Measurements from ENCODE around the gene ZNF597.

Gene ZNF597

DNA sequence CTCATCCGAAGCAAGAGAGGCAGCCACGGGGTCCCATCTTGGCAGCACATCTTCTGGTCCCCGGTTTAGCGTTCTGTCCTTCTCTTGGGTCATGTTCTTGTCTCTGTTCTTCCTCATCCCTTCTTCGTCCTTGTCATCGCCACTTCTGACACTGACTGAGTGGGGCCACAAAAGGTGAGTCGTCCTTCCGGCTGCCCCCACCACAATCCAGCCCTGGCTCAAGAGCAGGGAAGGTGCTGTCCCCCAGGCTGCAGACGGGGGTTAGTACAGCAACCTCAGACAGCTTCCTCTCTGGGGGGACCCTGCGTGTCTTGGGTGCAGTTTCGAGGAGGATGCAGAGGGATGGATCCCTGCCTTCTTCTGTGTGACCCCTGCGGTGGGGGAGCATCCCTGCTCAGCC, 22.0 kb upstream of the ZNF597 start:
- Histone ChIP-seq H3K4me1 (ENCODE audit: control insufficient read depth, insufficient read depth, low read length) (peaks cover 1% of the 10 kb centered on the region), H3K9me3 (ENCODE audit: control insufficient read depth, insufficient read depth, low read length) (no peaks in the 10 kb centered on the region), H3K27me3 (ENCODE audit: control insufficient read depth, insufficient read depth, low read length) (no peaks in the 10 kb centered on the region), H3K27ac (ENCODE audit: low read length) (no peak overlapping the region), H3K4me3 (ENCODE audit: low read length) (no peak overlapping the region), H3K36me3 (ENCODE audit: control insufficient read depth, insufficient read depth, low read length) (no peaks in the 10 kb centered on the region)
- DNase-seq (ENCODE audit: low read depth, low spot score): no peak
- no CpG with 5 or more reads among the region's 12 CpGs for WGBS (ENCODE audit: insufficient coverage, insufficient read length)

DNA sequence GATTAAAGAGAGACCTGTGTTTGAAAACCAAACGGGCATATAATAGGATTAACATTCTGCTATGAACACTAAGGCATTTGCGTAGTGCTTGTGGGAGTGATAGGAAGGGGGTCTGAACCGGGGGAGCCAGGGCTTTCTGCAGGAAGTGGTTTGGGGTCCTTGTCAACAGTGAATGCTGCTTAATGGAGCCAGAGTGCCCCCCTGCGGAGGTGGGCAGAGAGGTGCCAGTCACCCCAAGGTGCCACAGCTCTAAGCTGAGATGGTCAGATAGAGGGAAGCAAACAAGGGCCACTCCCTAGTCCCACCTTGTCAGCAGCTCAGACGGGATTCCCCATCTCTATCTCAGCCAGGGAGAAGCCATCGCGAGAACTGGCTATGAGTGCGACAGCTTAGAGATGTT, 17.8 kb upstream of the ZNF597 start:
- H3K4me1 ChIP-seq (ENCODE audit: control insufficient read depth, insufficient read depth, low read length): peaks cover 5% of the 10 kb centered on the region
- no peaks in the 10 kb centered on the region for H3K9me3 ChIP-seq (ENCODE audit: control insufficient read depth, insufficient read depth, low read length)
- no peak overlapping the region for H3K27ac ChIP-seq (ENCODE audit: low read length)
- no peak for DNase-seq (ENCODE audit: low read depth, low spot score)
- H3K36me3 ChIP-seq (ENCODE audit: control insufficient read depth, insufficient read depth, low read length): no peaks in the 10 kb centered on the region
- H3K4me3 ChIP-seq (ENCODE audit: low read length): no peak overlapping the region
- WGBS (ENCODE audit: insufficient coverage, insufficient read length): no CpG with 5 or more reads among the region's 8 CpGs
- no peaks in the 10 kb centered on the region for H3K27me3 ChIP-seq (ENCODE audit: control insufficient read depth, insufficient read depth, low read length)

DNA sequence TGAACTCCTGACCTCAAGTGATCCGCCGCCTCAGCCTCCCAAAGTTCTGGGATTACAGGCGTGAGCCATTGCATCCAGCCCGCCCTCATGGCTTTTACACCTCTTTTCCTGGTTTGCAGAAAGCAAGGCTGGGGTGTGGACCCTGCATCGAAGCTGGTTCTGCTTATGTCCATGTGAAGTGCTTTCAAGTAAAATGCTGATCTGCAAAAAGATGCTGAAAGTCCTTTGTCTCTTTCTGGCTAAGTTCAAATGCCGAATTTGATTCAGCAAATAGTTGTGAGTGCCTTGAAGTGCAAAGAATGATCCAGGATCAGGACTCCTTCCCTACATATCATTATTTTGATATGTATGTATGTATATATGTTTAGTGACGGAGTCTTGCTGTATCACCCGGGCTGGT, 17.3 kb upstream of the ZNF597 start:
- no CpG with 5 or more reads among the region's 8 CpGs for WGBS (ENCODE audit: insufficient coverage, insufficient read length)
- no peak for DNase-seq (ENCODE audit: low read depth, low spot score)
- Histone ChIP-seq H3K9me3 (ENCODE audit: control insufficient read depth, insufficient read depth, low read length) (no peaks in the 10 kb centered on the region), H3K27me3 (ENCODE audit: control insufficient read depth, insufficient read depth, low read length) (no peaks in the 10 kb centered on the region), H3K36me3 (ENCODE audit: control insufficient read depth, insufficient read depth, low read length) (no peaks in the 10 kb centered on the region), H3K27ac (ENCODE audit: low read length) (no peak overlapping the region), H3K4me1 (ENCODE audit: control insufficient read depth, insufficient read depth, low read length) (peaks cover 5% of the 10 kb centered on the region), H3K4me3 (ENCODE audit: low read length) (no peak overlapping the region)

DNA sequence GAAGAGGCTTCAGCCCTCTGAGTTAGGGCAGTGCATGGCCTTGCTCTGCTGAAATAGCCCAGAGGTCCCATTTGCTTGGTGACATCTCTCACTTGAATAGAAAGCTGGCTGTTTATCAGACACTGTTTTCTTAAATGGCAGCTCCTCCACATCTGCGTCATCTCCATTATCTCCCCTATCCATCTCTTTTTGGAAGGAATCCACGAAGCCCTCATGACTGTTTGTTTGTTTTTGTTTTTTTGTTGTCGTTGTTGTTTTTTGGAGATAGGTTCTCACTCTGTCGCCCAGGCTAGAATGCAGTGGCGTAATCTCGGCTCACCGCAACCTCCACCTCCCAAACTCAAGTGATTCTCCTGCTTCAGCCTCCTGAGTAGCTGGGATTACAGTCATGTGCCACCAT, 16.8 kb upstream of the ZNF597 start:
- no peak for DNase-seq (ENCODE audit: low read depth, low spot score)
- Histone ChIP-seq H3K4me1 (ENCODE audit: control insufficient read depth, insufficient read depth, low read length) (peaks cover 5% of the 10 kb centered on the region), H3K9me3 (ENCODE audit: control insufficient read depth, insufficient read depth, low read length) (no peaks in the 10 kb centered on the region), H3K27me3 (ENCODE audit: control insufficient read depth, insufficient read depth, low read length) (no peaks in the 10 kb centered on the region), H3K36me3 (ENCODE audit: control insufficient read depth, insufficient read depth, low read length) (no peaks in the 10 kb centered on the region), H3K27ac (ENCODE audit: low read length) (no peak overlapping the region), H3K4me3 (ENCODE audit: low read length) (no peak overlapping the region)
- no CpG with 5 or more reads among the region's 7 CpGs for WGBS (ENCODE audit: insufficient coverage, insufficient read length)

DNA sequence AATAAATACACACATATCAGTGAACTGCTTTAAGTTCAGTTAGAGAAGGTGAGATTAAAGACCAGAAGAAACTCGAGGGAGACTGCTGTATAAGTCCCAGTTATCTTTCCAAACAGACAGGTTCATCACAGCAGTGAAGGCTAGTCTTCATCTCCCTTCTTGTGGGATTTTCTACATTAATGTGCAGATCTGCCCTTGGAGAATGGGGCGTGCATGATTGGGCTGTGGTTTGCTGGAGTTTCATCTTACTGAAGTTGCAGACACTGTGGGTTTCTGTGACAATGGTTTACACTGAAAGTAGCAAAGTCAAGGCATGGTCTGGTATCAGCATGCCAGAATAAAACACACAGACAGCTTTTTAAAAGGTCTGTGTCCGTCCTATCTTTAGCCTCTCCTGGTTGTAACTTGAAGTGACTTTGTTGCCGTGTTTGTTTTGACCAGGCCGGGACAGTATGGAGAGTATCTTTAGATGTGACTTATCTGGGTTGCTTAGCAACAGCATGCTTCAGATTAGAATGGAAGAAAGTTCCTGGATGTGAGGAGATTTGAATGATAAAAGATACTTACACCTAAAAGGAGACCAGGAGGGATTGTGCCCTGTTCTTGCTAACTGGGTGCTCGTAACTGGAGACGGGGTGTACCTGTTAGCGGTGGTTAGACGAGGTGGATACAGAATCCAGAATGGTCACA, 16.2 kb upstream of the ZNF597 start:
- no peak for DNase-seq (ENCODE audit: low read depth, low spot score)
- H3K4me3 ChIP-seq (ENCODE audit: low read length): no peak overlapping the region
- H3K27ac ChIP-seq (ENCODE audit: low read length): no peak overlapping the region
- H3K4me1 ChIP-seq (ENCODE audit: control insufficient read depth, insufficient read depth, low read length): peaks cover 5% of the 10 kb centered on the region
- H3K9me3 ChIP-seq (ENCODE audit: control insufficient read depth, insufficient read depth, low read length): no peaks in the 10 kb centered on the region
- no peaks in the 10 kb centered on the region for H3K36me3 ChIP-seq (ENCODE audit: control insufficient read depth, insufficient read depth, low read length)
- no CpG with 5 or more reads among the region's 9 CpGs for WGBS (ENCODE audit: insufficient coverage, insufficient read length)
- H3K27me3 ChIP-seq (ENCODE audit: control insufficient read depth, insufficient read depth, low read length): no peaks in the 10 kb centered on the region

DNA sequence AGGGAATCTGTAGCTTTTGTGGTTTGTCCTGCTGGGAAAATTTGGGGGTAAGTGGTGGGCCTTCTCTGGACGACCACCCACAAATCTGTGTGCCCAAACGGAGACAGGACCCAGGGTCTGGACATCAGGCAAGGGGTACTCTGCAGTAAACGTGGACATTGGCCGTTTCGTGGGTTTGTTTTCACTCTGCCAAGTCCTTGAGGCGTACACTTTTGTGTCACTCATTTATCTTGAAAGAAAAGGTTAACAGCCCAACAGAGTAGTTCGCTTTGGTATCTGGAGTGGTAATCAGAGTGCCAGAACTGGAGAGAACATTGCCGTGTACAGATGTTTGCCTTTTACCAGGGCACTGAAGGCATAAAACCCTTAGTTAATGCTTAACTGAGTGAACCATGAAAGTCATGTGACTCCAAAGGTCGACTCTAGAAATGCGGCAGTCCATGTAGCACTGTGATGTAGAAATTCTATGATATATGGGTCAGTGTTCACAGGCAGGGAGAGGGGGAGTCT, 15.6 kb upstream of the ZNF597 start:
- H3K27ac ChIP-seq (ENCODE audit: low read length): no peak overlapping the region
- DNase-seq (ENCODE audit: low read depth, low spot score): no peak
- H3K4me1 ChIP-seq (ENCODE audit: control insufficient read depth, insufficient read depth, low read length): peaks cover 5% of the 10 kb centered on the region
- WGBS (ENCODE audit: insufficient coverage, insufficient read length): no CpG with 5 or more reads among the region's 10 CpGs
- no peaks in the 10 kb centered on the region for H3K36me3 ChIP-seq (ENCODE audit: control insufficient read depth, insufficient read depth, low read length)
- H3K4me3 ChIP-seq (ENCODE audit: low read length): peak overlapping the region; percentile 50; the same call in 1 of the 2 replicates
- H3K27me3 ChIP-seq (ENCODE audit: control insufficient read depth, insufficient read depth, low read length): no peaks in the 10 kb centered on the region
- H3K9me3 ChIP-seq (ENCODE audit: control insufficient read depth, insufficient read depth, low read length): no peaks in the 10 kb centered on the region

DNA sequence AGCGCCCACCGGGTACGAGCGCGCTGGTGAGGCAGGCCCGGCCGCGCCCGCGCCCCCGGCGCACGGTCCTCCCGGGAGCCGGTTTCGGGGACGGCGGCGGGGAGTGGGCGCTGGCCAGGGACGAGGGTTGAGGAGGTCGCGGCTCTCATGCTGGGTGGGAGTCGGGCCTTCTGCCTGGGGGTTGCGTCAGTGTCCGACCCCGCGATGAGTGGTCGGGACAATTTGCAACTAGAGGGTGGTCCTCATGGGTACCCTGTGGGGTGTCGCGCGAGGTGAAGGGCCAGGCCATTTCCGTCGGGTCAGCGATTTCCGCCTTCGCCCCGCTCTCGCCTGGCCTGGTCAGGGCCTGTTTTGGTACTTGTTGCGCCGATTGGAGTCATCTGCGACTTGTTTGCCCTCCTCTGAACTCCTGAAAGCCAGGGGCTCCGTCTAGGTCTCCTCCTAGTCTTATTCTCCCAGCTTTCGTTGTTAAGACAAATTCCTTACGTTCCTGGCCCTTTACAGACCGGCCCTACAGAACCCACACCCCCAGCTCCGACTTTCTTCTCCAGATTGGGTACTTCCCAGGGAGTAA, 15.1 kb upstream of the ZNF597 start:
- Histone ChIP-seq H3K27ac (ENCODE audit: low read length) (no peak overlapping the region), H3K27me3 (ENCODE audit: control insufficient read depth, insufficient read depth, low read length) (no peaks in the 10 kb centered on the region), H3K4me3 (ENCODE audit: low read length) (peak overlapping the region; percentile 50; the same call in 1 of the 2 replicates), H3K4me1 (ENCODE audit: control insufficient read depth, insufficient read depth, low read length) (peaks cover 5% of the 10 kb centered on the region), H3K36me3 (ENCODE audit: control insufficient read depth, insufficient read depth, low read length) (no peaks in the 10 kb centered on the region), H3K9me3 (ENCODE audit: control insufficient read depth, insufficient read depth, low read length) (no peaks in the 10 kb centered on the region)
- no peak for DNase-seq (ENCODE audit: low read depth, low spot score)
- WGBS (ENCODE audit: insufficient coverage, insufficient read length): no CpG with 5 or more reads among the region's 47 CpGs

DNA sequence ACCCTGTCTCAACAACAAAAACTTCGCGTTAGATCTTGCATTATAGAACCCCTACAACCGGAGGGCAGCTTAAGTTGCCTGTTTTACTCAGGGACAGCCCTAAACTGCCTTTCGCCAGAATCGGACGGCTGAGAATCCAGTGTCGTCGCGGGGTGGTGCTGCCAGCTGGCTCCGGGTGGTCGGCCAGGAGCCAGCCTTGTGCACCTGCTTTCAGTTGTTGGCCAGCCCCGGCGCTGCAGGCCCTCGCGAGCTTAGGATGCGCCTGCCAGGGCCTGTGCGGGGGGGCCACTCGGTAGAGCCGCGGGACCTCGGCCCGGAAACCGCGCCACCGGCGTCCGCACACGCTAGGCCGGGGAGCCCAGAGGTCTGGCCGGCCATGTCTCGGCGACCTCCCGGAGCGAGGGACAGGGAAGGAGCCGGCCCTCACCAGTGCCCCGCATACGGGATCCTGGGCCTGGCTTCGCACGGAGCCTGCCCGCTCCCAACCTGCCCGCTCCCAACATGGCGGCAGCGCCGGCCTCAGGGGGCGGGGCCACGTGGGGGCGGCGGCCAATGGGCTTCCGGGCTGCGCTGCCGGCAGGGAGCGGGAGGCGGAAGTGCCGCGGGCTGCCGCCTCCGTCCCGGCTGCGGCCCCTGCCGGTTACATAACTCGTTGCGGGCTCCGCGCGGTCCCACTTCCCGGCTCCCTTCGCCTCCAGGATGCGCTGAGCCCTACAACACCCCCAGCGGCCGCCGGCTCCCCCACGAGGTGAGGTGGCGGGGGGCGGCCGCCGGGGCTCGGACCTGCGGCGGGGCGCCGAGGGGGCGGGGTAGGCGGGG, 14.3 kb upstream of the ZNF597 start:
- no CpG with 5 or more reads among the region's 83 CpGs for WGBS (ENCODE audit: insufficient coverage, insufficient read length)
- H3K27ac ChIP-seq (ENCODE audit: low read length): no peak overlapping the region

DNA sequence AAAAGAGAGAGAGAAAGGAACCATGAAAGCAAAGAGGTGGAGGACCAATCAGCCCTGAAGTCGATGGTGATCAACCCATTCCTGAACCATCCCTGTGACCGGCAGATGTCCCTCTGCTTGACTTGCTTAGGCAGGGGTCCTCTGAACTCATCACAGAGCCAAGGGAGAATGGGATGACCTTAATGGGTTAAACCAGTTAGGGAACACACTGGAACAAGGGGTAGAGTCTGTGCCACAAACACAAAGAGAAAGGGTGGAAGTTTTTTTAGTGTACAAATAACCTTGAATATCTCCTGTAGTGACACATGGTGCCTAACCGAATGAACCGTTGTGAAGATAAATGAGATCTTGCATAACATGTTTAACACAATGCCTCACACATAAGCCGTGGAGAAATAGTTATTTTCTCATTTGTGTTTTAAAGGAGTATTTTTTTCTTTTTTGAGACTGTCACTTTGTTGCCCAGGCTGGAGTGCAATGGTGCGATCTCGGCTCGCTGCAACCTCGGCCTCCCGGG, 11.4 kb upstream of the ZNF597 start:
- H3K4me3 ChIP-seq (ENCODE audit: low read length): no peak overlapping the region
- H3K27me3 ChIP-seq (ENCODE audit: control insufficient read depth, insufficient read depth, low read length): no peaks in the 10 kb centered on the region
- no peak for DNase-seq (ENCODE audit: low read depth, low spot score)
- H3K9me3 ChIP-seq (ENCODE audit: control insufficient read depth, insufficient read depth, low read length): no peaks in the 10 kb centered on the region
- no peaks in the 10 kb centered on the region for H3K36me3 ChIP-seq (ENCODE audit: control insufficient read depth, insufficient read depth, low read length)
- no peak overlapping the region for H3K27ac ChIP-seq (ENCODE audit: low read length)
- peaks cover 2% of the 10 kb centered on the region; the same call in 1 of the 2 replicates for H3K4me1 ChIP-seq (ENCODE audit: control insufficient read depth, insufficient read depth, low read length)
- no CpG with 5 or more reads among the region's 10 CpGs for WGBS (ENCODE audit: insufficient coverage, insufficient read length)

More for the DNA sequence above, 14.3 kb upstream of the ZNF597 start:
- H3K27me3 ChIP-seq (ENCODE audit: control insufficient read depth, insufficient read depth, low read length): no peaks in the 10 kb centered on the region
- peaks cover 5% of the 10 kb centered on the region for H3K4me1 ChIP-seq (ENCODE audit: control insufficient read depth, insufficient read depth, low read length)
- peak; percentile 70 for DNase-seq (ENCODE audit: low read depth, low spot score)
- no peaks in the 10 kb centered on the region for H3K9me3 ChIP-seq (ENCODE audit: control insufficient read depth, insufficient read depth, low read length)
- H3K4me3 ChIP-seq (ENCODE audit: low read length): peak overlapping the region; percentile 50; the same call in 1 of the 2 replicates
- no peaks in the 10 kb centered on the region for H3K36me3 ChIP-seq (ENCODE audit: control insufficient read depth, insufficient read depth, low read length)

DNA sequence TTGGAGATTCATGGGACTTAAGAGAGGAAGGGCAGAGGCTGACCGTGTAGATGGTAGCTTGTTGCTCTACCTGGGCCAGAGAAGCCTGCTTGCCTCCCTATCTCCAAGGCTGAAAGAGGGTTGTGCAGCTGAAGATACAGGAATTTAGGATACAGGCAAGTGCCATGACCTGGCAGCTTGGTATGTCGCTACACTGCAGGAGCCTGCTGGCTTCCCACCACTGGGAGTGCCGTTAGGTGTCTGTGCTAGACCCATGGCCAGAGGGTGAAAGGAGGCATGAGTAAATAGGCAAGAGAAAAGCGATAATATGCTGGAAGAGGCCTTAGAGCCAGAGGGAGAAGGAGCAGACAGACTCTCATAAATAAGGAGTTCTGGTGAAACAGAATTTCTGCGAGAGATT, 10.8 kb upstream of the ZNF597 start:
- no CpG with 5 or more reads among the region's 5 CpGs for WGBS (ENCODE audit: insufficient coverage, insufficient read length)
- no peak for DNase-seq (ENCODE audit: low read depth, low spot score)
- no peak overlapping the region for H3K4me3 ChIP-seq (ENCODE audit: low read length)
- H3K36me3 ChIP-seq (ENCODE audit: control insufficient read depth, insufficient read depth, low read length): no peaks in the 10 kb centered on the region
- H3K27me3 ChIP-seq (ENCODE audit: control insufficient read depth, insufficient read depth, low read length): no peaks in the 10 kb centered on the region
- no peaks in the 10 kb centered on the region; the same call in 1 of the 2 replicates for H3K4me1 ChIP-seq (ENCODE audit: control insufficient read depth, insufficient read depth, low read length)
- no peak overlapping the region for H3K27ac ChIP-seq (ENCODE audit: low read length)
- H3K9me3 ChIP-seq (ENCODE audit: control insufficient read depth, insufficient read depth, low read length): no peaks in the 10 kb centered on the region; the same call in 1 of the 2 replicates
